ENCODE data around the gene TM4SF4.

Gene TM4SF4

GRCh38 chr3:149442043-149442442 is 32.5 kb upstream of the TM4SF4 start:
- H3K4me3 ChIP-seq (ENCODE audit: low read depth, low read length), result no peak overlapping the region
- H3K36me3 ChIP-seq (ENCODE audit: control insufficient read depth in 2 of 2, insufficient read depth in 1 of 2, low read length in 2 of 2), result no peaks in the 10 kb centered on the region
- H3K4me1 ChIP-seq (ENCODE audit: control insufficient read depth, insufficient read depth, low read length), result no peaks in the 10 kb centered on the region
- POLR2A ChIA-PET, result no interaction called here
- no peak overlapping the region for H3K27ac ChIP-seq (ENCODE audit: extremely low read depth, low read depth, low read length)
- TF ChIP-seq ZEB2 (tag by site-specific recombination; IDR thresholded peaks at IDR 0.05) (no peak), ZNF571 (tag by site-specific recombination; IDR thresholded peaks at IDR 0.05) (no peak), PRDM10 (tag by site-specific recombination; IDR thresholded peaks at IDR 0.05) (0 out of 2 replicates have a peak, but pooled peaks have one; percentile 14)
- no peaks in the 10 kb centered on the region for H3K9me3 ChIP-seq (ENCODE audit: control insufficient read depth, insufficient read depth, low read depth, low read length)
- CTCF ChIA-PET, result interaction anchor here (0.6 kb wide), 1 partner anchor 1345 kb away, joined by 3 read pairs; no protein-coding TSS in a partner anchor

DNA sequence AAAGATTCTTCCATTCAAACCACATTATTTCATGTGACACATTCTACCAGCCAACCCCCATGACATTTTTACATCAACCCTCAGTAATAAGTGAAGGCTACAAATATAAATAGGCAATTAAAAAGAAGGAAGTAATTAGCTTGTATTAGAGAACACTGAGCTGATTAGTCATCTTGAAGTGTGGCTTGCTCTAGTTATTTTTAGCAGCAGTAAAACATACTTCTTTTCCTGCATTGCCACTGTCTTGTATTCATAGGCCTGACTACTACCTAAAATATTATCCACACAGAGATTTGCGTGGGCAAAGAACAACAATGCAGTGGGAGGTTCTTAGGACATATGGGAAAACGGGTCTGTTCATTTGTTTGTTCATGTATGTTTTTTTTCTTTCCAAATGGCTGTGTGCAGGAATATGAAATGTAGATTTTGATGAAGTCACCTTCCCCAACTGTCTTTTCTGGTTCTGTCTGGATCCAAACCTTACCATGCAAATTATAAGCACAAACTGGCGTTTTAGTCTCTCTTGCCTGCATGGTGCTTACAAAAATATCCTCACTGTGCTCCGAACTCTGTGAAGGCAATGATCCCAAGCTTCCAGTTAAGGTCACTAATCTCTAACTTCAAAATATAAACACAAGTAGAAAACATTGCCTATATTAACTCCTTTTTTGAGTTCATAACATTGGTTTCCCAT is 31.5 kb upstream of the TM4SF4 start:
- Histone ChIP-seq H3K36me3 (ENCODE audit: control insufficient read depth in 2 of 2, insufficient read depth in 1 of 2, low read length in 2 of 2) (no peaks in the 10 kb centered on the region), H3K4me3 (ENCODE audit: low read depth, low read length) (no peak overlapping the region)
- POLR2A ChIA-PET, result no interaction called here

GRCh38 chr3:149443545-149443912 is 31.0 kb upstream of the TM4SF4 start:
- POLR2A ChIA-PET, result no interaction called here
- no peak overlapping the region for H3K4me3 ChIP-seq (ENCODE audit: low read depth, low read length)
- H3K9me3 ChIP-seq (ENCODE audit: control insufficient read depth, insufficient read depth, low read depth, low read length), result no peaks in the 10 kb centered on the region
- H3K36me3 ChIP-seq (ENCODE audit: control insufficient read depth in 2 of 2, insufficient read depth in 1 of 2, low read length in 2 of 2), result no peaks in the 10 kb centered on the region
- H3K4me1 ChIP-seq (ENCODE audit: control insufficient read depth, insufficient read depth, low read length), result no peaks in the 10 kb centered on the region
- CTCF ChIA-PET, result no interaction called here
- H3K27ac ChIP-seq (ENCODE audit: extremely low read depth, low read depth, low read length), result no peak overlapping the region
- TF ChIP-seq ZNF398 (tag by site-specific recombination; IDR thresholded peaks at IDR 0.05) (no peak), ZNF214 (tag by site-specific recombination; IDR thresholded peaks at IDR 0.05; ENCODE audit: borderline replicate concordance) (no peak), SALL2 (tag by site-specific recombination; IDR thresholded peaks at IDR 0.05; ENCODE audit: borderline replicate concordance) (no peak), GFI1B (tag by site-specific recombination; IDR thresholded peaks at IDR 0.05) (no peak), ZNF561 (tag by site-specific recombination; IDR thresholded peaks at IDR 0.05; ENCODE audit: borderline replicate concordance) (no peak), ZNF654 (tag by site-specific recombination; IDR thresholded peaks at IDR 0.05; ENCODE audit: low read depth) (no peak), WT1 (tag by site-specific recombination; IDR thresholded peaks at IDR 0.05) (no peak), ZNF433 (tag by site-specific recombination; IDR thresholded peaks at IDR 0.05; ENCODE audit: low read depth) (no peak), BCL11B (tag by site-specific recombination; IDR thresholded peaks at IDR 0.05; ENCODE audit: low read depth) (no peak)

More for the DNA sequence above, 31.5 kb upstream of the TM4SF4 start:
- no peak overlapping the region for H3K27ac ChIP-seq (ENCODE audit: extremely low read depth, low read depth, low read length)
- no peak for TF ChIP-seq ZBTB7A (tag by site-specific recombination; IDR thresholded peaks at IDR 0.05; ENCODE audit: low read depth)
- no peak for TF ChIP-seq ZNF133 (tag by site-specific recombination; IDR thresholded peaks at IDR 0.05)
- peak; percentile 13; the same call in 1 of the 2 replicates for TF ChIP-seq ZFHX2 (tag by site-specific recombination; conservative IDR thresholded peaks at IDR 0.05)
- TF ChIP-seq BCL11B (tag by site-specific recombination; IDR thresholded peaks at IDR 0.05; ENCODE audit: low read depth), result no peak
- no peak for TF ChIP-seq ZNF223 (tag by site-specific recombination; IDR thresholded peaks at IDR 0.05)
- no peak for TF ChIP-seq ZNF174 (tag by site-specific recombination; IDR thresholded peaks at IDR 0.05)
- TF ChIP-seq, protein P1, sequence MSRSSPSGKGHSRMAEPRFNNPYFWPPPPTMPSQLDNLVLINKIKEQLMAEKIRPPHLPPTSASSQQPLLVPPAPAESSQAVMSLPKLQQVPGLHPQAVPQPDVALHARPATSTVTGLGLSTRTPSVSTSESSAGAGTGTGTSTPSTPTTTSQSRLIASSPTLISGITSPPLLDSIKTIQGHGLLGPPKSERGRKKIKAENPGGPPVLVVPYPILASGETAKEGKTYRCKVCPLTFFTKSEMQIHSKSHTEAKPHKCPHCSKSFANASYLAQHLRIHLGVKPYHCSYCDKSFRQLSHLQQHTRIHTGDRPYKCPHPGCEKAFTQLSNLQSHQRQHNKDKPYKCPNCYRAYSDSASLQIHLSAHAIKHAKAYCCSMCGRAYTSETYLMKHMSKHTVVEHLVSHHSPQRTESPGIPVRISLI (tag by site-specific recombination; IDR thresholded peaks at IDR 0.05), result no peak
- TF ChIP-seq, protein P2, sequence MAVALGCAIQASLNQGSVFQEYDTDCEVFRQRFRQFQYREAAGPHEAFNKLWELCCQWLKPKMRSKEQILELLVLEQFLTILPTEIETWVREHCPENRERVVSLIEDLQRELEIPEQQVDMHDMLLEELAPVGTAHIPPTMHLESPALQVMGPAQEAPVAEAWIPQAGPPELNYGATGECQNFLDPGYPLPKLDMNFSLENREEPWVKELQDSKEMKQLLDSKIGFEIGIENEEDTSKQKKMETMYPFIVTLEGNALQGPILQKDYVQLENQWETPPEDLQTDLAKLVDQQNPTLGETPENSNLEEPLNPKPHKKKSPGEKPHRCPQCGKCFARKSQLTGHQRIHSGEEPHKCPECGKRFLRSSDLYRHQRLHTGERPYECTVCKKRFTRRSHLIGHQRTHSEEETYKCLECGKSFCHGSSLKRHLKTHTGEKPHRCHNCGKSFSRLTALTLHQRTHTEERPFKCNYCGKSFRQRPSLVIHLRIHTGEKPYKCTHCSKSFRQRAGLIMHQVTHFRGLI (tag by site-specific recombination; IDR thresholded peaks at IDR 0.05), result no peak
- TF ChIP-seq ZNF596 (tag by site-specific recombination; IDR thresholded peaks at IDR 0.05), result no peak
- no peak for TF ChIP-seq ZNF791 (tag by site-specific recombination; IDR thresholded peaks at IDR 0.05)
- no peak for TF ChIP-seq ZNF704 (tag by site-specific recombination; IDR thresholded peaks at IDR 0.05)
- TF ChIP-seq ZNF24 (tag by site-specific recombination; IDR thresholded peaks at IDR 0.05), result no peak
- no peak for TF ChIP-seq ZNF146 (tag by site-specific recombination; IDR thresholded peaks at IDR 0.05)
- TF ChIP-seq ZNF433 (tag by site-specific recombination; IDR thresholded peaks at IDR 0.05; ENCODE audit: low read depth), result no peak
- TF ChIP-seq EGR2 (tag by site-specific recombination; IDR thresholded peaks at IDR 0.05; ENCODE audit: low read depth), result 0 out of 2 replicates have a peak, but pooled peaks have one; percentile 6
- H3K9me3 ChIP-seq (ENCODE audit: control insufficient read depth, insufficient read depth, low read depth, low read length), result no peaks in the 10 kb centered on the region
- H3K4me1 ChIP-seq (ENCODE audit: control insufficient read depth, insufficient read depth, low read length), result no peaks in the 10 kb centered on the region
- CTCF ChIA-PET, result no interaction called here
